Suprapubic skin (tissue), 4 donors: Measurements from ENCODE around the gene CD300A.

ENCODE experiments used
- EP300 ChIP-seq: sonication (generic); formaldehyde crosslinking; IDR thresholded peaks from one replicate; pipeline ENCODE4 v1.6.1; 2017; ENCODE audit warnings: antibody characterized with exemption
- POLR2AphosphoS5 ChIP-seq, 3 donors: sonication (generic); formaldehyde crosslinking; IDR thresholded peaks; one replicate each; pipeline ENCODE4 v1.6.1; 2017; ENCODE audit warnings: antibody characterized with exemption in 3 of 3

DNA sequence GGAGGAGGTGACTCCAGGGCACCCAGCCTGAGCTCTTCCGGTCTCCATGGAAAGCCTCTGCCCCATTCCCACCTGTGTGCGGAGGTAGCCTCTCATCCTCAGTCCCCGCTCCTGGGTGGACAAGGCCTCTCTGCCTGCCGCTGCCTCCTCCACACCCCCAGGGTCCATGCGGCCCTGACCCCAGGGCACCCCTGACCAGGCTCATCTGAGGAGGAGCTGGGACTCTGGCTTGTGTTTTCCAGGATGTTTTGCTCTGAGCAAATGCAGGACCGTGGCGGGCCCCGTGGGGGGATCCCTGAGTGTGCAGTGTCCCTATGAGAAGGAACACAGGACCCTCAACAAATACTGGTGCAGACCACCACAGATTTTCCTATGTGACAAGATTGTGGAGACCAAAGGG lies 6.9 kb downstream of the CD300A start:
- TF ChIP-seq POLR2AphosphoS5 (IDR thresholded peaks at IDR 0.05) = no peak
- TF ChIP-seq EP300 = no peak
